Occipital lobe (tissue), 2 donors: ENCODE data around the gene PGAP3. TPM values are rescaled to one million over a fixed set of nuclear protein-coding genes. Genes with fewer than 3 reads are reported as not detected.

Experiments
- DNase-seq: peaks from one replicate; lab custom pipeline; 2025; lab: John Stamatoyannopoulos, UW
- total RNA-seq: library from RNA; depleted of rRNA; stranded (reverse); fragments of >200 nt; gene quantifications from one replicate; pipeline ENCODE4 v1.2.3, GENCODE V29; 2014

The PGAP3 gene
- total RNA-seq, 1 donor from 2014 or later, result 8.9 TPM

GRCh38 chr17:39660397-39661385 is 27.2 kb downstream of the PGAP3 start:
- DNase-seq, result no peak

DNA sequence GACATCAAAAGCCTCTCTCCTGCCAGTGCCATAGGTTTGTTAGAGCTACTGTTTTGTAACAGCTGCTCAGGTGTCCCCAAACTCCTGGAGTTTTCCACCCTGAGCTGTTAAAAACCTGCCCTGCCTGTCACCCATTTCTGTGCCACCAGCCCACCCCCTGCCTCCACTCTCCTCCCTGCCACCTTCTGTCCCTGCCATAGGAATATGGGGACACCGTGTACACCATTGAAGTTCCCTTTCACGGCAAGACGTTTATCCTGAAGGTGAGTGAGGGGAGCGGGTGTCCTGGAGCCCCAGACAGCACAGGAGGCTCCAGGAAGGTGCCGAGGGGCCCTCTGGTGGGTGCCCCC is 27.9 kb downstream of the PGAP3 start:
- DNase-seq, result no peak

GRCh38 chr17:39659279-39660010 is 28.4 kb downstream of the PGAP3 start:
- DNase-seq, result no peak

DNA sequence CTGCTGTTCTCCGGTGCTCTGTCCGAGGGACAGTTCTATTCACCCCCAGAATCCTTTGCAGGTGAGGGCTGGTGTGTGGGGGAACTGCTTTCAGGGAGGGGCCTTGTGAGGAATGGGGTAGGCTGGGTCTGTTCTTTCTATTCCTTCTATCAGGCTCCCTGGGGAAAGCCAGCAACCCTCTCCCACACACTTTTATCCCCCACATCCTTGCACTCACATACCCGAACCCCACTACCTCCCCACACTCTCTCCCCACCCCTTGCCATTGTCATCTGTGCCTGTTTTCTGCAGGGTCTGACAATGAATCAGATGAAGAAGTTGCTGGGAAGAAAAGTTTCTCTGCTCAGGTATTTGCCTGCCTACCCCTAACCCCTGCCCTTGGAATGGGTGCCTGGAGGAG is 29.1 kb downstream of the PGAP3 start:
- no peak for DNase-seq

DNA sequence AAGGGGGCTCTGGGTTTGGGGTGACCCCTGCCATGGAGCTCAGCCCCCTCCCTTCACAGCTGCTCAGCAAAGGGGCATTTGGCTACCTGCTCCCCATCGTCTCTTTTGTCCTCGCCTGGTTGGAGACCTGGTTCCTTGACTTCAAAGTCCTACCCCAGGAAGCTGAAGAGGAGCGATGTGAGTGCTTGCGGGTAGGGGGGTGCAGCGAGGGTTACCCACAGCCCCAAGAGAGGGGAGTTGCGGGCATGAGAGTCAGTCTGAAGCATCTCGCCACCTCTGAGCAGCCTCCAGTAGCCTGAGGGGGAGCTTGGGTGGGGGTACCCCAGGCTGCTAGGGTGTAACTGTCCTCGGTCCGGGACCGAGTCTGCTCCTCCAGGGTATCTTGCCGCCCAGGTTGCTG is 29.5 kb downstream of the PGAP3 start:
- no peak for DNase-seq

GRCh38 chr17:39655105-39655504 is 32.8 kb downstream of the PGAP3 start:
- no peak for DNase-seq

- peak; percentile 23 for DNase-seq
These were observed 34.1 kb downstream of the PGAP3 start for GRCh38 chr17:39653662-39654331.

DNA sequence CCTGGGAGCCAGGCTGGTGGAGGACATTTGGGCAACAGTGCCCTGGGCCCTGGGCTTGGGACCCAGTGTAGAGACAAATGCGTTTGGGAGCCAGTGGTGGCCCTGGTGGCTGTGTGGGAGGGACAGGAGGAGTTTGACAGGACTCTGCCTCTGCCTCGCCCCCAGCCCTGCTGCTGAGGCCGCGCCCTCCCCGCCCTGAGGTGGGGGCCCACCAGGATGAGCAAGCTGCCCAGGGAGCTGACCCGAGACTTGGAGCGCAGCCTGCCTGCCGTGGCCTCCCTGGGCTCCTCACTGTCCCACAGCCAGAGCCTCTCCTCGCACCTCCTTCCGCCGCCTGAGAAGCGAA is 34.6 kb downstream of the PGAP3 start:
- no peak for DNase-seq

- peak; percentile 30 for DNase-seq
These were observed 35.1 kb downstream of the PGAP3 start for GRCh38 chr17:39652587-39653315.

- DNase-seq, result no peak
These were observed 35.8 kb downstream of the PGAP3 start for GRCh38 chr17:39651923-39652586.

DNA sequence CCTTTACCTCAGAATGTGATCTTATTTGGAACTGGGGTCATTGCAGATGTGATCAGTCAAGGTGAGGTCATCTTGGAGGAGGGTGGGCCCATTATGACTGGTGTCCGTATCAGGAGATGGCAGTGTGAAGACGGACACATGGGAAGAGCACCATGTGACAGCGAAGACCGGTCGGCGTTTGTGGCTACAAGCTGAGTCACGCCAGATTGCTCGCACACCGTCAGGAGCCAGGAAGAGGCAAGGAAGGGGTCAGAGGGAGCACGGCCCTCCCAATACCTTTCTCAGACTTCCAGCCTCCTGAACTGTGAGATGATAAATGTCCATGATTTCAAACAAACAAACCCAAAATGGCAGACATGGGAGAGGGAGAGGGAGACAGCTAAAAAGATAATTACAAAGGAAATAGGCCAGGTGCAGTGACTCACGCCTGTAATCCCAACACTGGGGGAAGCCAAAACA is 37.7 kb downstream of the PGAP3 start:
- DNase-seq, result no peak

- no peak for DNase-seq
These were observed 39.1 kb downstream of the PGAP3 start for GRCh38 chr17:39648616-39649366.

GRCh38 chr17:39647256-39647655 is 40.6 kb downstream of the PGAP3 start:
- DNase-seq, result no peak

DNA sequence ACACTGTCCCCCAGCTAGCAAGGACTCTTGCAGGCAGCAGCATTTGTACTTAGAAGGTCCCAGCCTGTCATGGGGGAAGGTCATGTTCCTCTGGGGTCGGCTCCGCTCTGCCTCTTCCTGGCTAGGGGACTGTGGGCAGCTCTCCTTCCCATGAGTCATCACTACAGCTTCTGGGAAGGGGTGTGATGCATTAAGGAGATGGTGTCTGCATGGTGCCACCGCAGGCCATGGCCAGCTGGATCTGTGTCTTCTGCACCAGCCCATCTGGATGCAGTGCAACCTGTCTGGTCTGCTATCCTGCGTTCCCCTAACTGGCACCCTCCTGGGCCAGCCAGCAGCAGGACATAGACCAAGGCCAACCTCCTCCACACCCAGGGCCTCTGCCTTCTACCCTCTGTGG is 44.6 kb downstream of the PGAP3 start:
- DNase-seq, result no peak

GRCh38 chr17:39642291-39643074 is 45.4 kb downstream of the PGAP3 start:
- no peak for DNase-seq

GRCh38 chr17:39641883-39642282 is 46.0 kb downstream of the PGAP3 start:
- no peak for DNase-seq

- DNase-seq, result no peak
These were observed 46.8 kb downstream of the PGAP3 start for GRCh38 chr17:39641097-39641496.

- DNase-seq, result no peak
These were observed 47.2 kb downstream of the PGAP3 start for GRCh38 chr17:39640591-39641031.
